HK-2 (cell line): ENCODE results near the gene RECK.

Experiments used
- DNase-seq: peaks from one replicate; pipeline ENCODE4 v3.0.0-alpha.2; 2018; ENCODE audit not compliant: unreplicated experiment

Gene RECK

DNA sequence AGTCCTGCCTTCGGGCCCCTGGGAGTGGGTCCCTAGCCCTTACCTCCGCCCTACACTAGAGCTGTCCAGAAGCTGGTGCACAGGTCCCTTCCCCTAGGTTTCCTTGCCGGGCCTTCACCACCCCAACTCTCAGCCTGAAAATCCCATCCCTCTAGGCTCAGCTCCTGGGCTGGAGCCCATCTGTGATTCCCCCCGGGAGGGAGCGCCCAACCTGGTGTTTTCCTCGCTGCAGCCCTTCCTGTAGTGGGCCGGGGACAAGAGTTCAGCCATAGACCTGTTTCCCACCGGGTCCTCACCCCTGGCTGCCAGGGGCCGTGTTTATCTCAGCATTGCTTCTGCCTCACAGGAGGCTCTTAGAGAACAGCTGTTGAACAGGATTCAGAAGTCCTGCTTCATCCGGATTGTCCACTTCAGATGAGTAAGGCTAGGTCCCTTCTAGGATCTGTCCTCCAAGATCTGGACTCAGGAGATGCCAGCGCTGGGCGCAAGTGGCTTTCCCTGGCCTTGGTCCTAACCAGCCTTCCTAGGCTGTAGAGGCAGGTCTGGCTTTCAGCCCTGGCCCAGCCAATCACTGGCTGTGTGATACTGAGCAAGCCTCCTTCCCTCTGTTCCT, 100.8 kb downstream of the RECK start:
- no peak for DNase-seq

GRCh38 chr9:36138496-36138895, 101.8 kb downstream of the RECK start:
- DNase-seq = no peak

DNA sequence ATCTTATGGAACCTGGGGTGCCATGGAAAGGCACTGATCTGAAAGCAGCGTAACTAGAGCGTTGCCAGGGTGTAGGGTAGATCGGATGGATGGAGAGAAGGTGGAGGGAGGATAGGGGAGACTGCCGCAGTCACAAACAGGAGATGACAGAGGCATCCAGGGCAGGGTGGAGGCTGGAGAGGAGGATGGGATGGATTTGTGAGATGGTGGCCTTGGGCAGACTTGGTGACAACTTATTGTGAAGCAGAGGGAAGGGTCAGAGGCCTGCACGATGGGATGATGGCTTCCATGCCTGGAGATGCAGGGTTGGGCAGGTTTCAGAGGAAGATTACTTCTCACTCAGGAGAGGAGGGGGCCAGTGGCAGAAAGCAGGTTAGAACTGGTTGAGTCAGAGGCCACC, 102.2 kb downstream of the RECK start:
- no peak for DNase-seq

GRCh38 chr9:36140086-36141084, 103.7 kb downstream of the RECK start:
- DNase-seq = no peak

GRCh38 chr9:36141288-36141687, 104.6 kb downstream of the RECK start:
- no peak for DNase-seq

- no peak for DNase-seq
Measured at GRCh38 chr9:36141761-36142160, 105.0 kb downstream of the RECK start.

- no peak for DNase-seq
Measured at GRCh38 chr9:36142510-36143244, 106.0 kb downstream of the RECK start.

DNA sequence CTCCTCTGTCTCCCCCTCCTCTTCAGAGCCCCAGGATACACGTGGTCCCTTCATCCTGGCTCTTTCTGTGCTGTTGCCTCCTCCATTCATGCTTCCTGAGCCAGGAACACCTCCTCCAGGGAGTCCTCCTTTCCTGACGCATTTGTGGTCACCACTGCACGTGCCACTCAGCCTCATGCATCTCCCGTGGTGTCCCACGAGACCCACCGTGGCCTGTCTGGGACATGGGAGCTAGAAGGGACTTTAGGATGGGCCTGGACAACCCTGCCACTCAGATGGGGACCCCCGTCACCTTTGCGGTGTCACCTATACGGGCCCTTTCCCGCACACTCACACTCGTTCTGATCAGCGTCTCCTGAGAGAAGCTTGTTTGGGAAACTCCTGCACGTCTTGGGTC, 106.5 kb downstream of the RECK start:
- no peak for DNase-seq

- DNase-seq = no peak
Measured at GRCh38 chr9:36144309-36145232, 107.9 kb downstream of the RECK start.

DNA sequence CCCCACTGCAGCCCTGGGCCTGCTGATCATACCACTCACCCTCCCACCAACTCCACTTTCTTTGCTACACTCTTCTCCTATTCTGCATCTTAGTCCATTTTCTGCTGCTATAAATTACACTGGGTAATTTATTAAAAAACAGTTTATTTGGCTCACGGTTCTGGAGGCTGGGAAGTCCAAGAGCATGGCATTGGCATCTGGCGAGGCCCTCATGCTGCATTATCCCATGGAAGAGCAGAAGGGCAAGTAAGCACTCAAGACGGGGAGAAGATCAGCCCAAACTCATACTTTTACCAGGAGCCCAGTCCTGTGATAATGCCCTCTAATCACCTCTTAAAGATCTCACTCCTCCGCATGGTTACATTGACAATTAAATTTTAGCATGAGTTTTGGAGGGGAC, 109.3 kb downstream of the RECK start:
- no peak for DNase-seq

DNA sequence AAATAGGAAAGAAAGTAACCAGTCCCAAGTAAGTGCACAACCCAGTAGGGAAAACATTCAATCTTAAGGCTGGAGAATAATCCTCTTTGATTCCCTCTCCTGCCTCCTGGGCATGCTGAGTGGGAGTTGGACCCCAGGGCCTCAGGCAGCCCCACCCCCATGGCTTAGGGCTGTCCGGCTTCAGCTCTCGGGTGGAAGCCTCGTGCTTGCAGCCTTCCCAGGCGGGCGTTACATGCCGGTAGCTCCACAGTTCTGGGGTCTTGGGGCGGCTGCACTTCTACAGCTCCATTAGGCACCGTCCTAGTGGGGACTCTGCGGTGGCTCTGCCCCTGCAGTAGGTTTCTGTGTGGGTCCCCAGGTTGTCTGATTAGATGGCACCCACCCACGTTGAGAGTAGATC, 109.9 kb downstream of the RECK start:
- no peak for DNase-seq

DNA sequence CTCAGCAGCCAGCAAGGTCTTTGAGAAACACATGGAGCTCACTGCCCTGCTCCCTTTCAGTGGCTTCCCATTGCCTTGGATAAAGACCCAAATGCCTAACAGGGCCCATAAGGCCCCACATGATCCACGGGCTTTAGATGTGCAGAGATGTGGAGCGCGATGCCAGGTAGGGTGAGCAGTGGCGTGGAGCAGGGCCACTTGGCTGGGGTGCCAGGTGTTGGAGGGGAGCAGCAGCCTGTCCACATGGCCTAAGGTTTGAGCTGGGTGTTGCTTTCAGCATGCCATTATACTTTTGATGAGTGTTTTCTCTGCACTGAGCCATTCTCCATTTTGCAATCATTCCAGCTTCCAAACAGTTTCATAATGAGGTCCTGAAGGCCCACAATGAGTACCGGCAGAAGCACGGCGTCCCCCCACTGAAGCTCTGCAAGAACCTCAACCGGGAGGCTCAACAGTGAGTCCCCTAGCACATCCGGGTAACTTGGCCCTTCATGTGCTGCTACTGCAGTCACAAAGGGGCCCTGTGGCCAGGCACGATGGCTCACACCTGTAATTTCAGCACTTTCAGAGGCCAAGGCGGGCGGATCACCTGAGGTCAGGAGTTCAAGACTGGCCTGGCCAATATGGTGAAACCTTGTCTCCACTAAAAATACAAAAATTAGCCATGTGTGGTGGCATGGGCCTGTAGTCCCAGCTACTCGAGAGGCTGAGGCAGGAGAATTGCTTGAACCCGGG, 110.9 kb downstream of the RECK start:
- no peak for DNase-seq

DNA sequence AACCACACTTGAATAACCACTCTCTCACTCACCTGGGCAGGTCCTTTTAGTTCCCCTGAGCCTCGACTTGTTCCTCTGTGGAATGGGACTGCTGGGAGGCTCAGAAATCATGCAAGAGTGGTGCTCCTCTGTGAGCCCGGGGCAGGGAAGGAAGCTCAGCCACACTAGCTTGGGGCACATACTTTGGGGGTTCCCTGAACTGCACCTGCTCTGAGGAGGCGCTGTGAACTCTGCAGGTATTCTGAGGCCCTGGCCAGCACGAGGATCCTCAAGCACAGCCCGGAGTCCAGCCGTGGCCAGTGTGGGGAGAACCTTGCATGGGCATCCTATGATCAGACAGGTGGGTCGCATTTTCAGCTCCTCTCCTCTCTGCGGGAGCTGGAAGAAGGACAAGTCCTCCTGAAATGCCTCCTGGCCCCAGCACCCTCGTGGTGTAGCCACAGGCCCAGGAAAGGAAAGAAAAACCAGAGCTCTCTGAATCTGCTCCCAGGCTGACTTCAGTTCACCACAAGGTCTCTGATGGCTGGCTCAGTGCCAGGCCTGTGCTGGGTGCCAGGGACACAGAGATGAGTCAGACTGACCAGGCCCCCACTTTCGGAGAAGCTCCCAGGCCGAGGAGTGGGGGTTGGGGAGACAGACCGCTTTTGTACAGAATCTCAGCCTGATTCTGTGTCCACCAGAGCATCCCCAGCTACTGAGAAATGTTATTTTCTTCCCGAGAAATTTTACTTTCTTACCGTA, 111.8 kb downstream of the RECK start:
- DNase-seq = peak; percentile 90

GRCh38 chr9:36149197-36149596, 112.5 kb downstream of the RECK start:
- DNase-seq = peak; percentile 44

DNA sequence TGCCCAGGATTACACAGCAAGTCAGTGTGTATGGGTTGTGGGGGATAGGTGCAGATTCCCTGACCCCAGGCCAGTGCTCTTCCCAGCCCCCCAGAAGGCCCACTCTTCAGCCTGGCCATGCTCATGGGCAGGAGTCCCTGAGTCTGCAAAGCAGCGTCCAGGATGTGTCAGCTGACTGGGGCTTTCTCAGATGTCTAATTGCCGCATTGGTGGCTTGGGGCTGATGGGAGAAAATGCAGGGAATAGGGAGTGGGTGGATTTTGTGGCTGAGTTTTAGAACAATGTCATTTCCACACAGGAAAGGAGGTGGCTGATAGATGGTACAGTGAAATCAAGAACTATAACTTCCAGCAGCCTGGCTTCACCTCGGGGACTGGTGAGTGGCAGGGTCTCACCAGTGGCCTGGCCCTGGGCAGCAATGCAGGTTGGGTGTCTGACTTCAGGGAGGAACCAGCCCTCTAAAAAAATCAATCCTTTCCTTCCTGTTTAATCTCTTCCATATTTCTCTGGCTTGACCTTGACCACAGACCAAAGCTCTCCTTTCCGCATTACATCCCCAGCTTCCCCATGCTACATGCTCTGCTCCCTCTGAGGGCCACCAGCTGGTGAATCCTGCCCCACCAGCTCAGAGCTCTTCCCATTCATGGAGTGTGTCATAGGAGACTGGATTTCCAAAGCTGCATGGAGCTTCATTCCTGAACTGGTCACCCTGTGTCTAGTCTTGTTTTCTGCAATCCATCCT, 114.0 kb downstream of the RECK start:
- no peak for DNase-seq

DNA sequence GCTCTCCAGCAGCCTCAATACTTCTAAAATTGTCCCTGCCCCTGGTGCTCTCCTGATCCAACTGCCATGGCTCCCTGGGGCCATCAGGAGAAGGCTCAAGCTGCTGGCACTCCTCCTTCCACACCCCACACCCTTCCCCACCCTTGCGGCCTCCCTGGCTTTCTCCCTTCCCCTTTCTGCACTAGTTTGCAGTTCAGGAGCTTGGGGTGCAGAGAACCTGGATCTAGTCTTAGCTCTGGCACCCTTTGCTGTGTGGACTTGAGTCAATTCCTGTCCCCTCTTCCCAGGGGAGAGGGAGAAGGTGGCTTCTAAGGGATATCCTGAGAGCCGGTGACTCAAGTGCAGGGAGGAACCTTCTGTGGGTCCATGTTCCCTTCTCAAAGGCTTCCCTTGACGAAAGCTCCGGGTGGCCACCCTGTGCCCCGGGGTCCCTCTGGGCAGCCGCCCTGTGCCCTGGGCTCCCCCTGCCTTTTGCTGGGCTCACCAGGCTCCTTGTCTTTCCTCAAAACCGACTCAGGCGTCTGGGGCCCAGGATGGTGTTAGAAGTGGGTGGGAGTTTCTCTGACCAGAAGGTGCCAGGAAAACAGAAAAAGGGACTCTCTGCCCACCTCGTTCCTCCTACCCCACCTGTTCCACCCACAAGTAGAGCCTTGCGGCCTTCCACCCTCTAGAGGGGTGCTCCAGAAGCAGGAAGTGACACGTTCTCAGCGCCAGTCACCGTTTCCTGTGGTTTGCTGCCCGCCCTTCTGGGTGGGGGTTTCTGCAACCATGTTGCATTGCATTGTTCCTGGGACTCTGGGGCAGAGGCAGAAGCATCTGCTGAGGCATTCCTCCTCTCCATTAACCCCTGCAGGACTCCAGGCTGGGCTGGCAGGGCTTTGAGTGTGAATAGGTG, 114.8 kb downstream of the RECK start:
- peak; percentile 32 for DNase-seq

GRCh38 chr9:36152741-36153438, 116.2 kb downstream of the RECK start:
- no peak for DNase-seq

DNA sequence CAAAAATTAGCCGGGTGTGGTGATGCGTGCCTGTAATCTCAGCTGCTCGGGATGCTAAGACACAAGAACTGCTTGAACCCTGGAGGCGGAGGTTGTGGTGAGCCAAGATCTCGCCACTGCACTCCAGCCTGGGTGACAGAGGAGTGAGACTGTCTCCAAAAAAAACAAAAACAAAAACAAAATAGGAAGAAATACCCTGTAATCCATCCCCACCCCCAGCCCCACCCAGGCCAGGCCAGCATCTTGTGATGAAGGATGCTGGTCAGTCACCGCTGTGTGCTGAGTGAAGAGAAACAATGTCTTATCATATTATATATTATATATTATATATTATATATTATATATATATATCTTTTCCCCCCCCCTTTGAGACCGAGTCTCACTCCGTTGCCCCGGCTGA, 117.0 kb downstream of the RECK start:
- no peak for DNase-seq
